H9 (cell line): ENCODE results near the gene STIM2. TPM values are rescaled to one million over a fixed set of nuclear protein-coding genes. Genes with fewer than 3 reads are reported as not detected.

ENCODE experiments used
- DNase-seq: peaks from one replicate; pipeline ENCODE4 v3.0.0-alpha.2; 2017
- H2AFZ ChIP-seq: one replicate; pipeline ENCODE4 v1.6.1; 2013; ENCODE audit warnings: mild to moderate bottlenecking, low read length, control low read depth, moderate library complexity
- H2AK5ac ChIP-seq: 2 replicates; pipeline ENCODE4 v1.6.1; 2013; ENCODE audit warnings: low read length, control low read depth, mixed read lengths; ENCODE audit not compliant: insufficient read length
- H2BK120ac ChIP-seq: one replicate; pipeline ENCODE4 v1.6.1; 2013; ENCODE audit warnings: low read depth, mild to moderate bottlenecking, low read length, control low read depth, inconsistent platforms; ENCODE audit not compliant: poor library complexity, severe bottlenecking
- H2BK12ac ChIP-seq: 2 replicates; pipeline ENCODE4 v1.6.1; 2013; ENCODE audit warnings: low read length, control low read depth, mixed read lengths, low read depth; ENCODE audit not compliant: insufficient read length
- H2BK15ac ChIP-seq: 2 replicates; pipeline ENCODE4 v1.6.1; 2013; ENCODE audit warnings: low read depth, low read length, control low read depth
- H2BK20ac ChIP-seq: one replicate; pipeline ENCODE4 v1.6.1; 2013; ENCODE audit warnings: low read depth, mild to moderate bottlenecking, low read length, control low read depth, inconsistent platforms; ENCODE audit not compliant: poor library complexity, severe bottlenecking
- H2BK5ac ChIP-seq: 2 replicates; pipeline ENCODE4 v1.6.1; 2013; ENCODE audit warnings: low read length, control low read depth, mixed read lengths; ENCODE audit not compliant: insufficient read length
- H3K14ac ChIP-seq: 2 replicates; pipeline ENCODE4 v1.6.1; 2013; ENCODE audit warnings: low read length, control low read depth; ENCODE audit not compliant: insufficient read depth
- H3K18ac ChIP-seq: 2 replicates; pipeline ENCODE4 v1.6.1; 2013; ENCODE audit warnings: low read depth, mild to moderate bottlenecking, mixed read lengths, low read length, control low read depth; ENCODE audit not compliant: insufficient read length
- H3K23ac ChIP-seq: 2 replicates; pipeline ENCODE4 v1.6.1; 2013; ENCODE audit warnings: low read length, control low read depth, mixed read lengths, low read depth; ENCODE audit not compliant: insufficient read length
- H3K23me2 ChIP-seq: 2 replicates; pipeline ENCODE4 v1.6.1; 2013; ENCODE audit warnings: low read depth, mild to moderate bottlenecking, mixed read lengths, low read length, control low read depth; ENCODE audit not compliant: insufficient read length, poor library complexity, severe bottlenecking
- H3K27ac ChIP-seq: 2 replicates; pipeline ENCODE4 v1.5.1; 2013; ENCODE audit warnings: low read length, control low read depth, mixed read lengths, low read depth; ENCODE audit not compliant: insufficient read length
- H3K27me3 ChIP-seq: 2 replicates; pipeline ENCODE4 v1.6.1; 2013; ENCODE audit warnings: low read length, control low read depth, inconsistent platforms; ENCODE audit not compliant: insufficient read depth
- H3K4ac ChIP-seq: 2 replicates; pipeline ENCODE4 v1.6.1; 2013; ENCODE audit warnings: low read depth, mild to moderate bottlenecking, control low read depth, inconsistent platforms, low read length, moderate library complexity
- H3K4me1 ChIP-seq: 2 replicates; pipeline ENCODE4 v1.6.1; 2013; ENCODE audit warnings: low read length, control low read depth, inconsistent platforms; ENCODE audit not compliant: insufficient read depth
- H3K4me2 ChIP-seq: 2 replicates; pipeline ENCODE4 v1.6.1; 2013; ENCODE audit warnings: low read length, control low read depth, mixed read lengths; ENCODE audit not compliant: insufficient read length, insufficient read depth
- H3K56ac ChIP-seq: 2 replicates; pipeline ENCODE4 v1.6.1; 2013; ENCODE audit warnings: low read depth, mild to moderate bottlenecking, mixed read lengths, low read length, control low read depth; ENCODE audit not compliant: insufficient read length
- H3K79me1 ChIP-seq: 2 replicates; pipeline ENCODE4 v1.6.1; 2013; ENCODE audit warnings: low read depth, mild to moderate bottlenecking, moderate library complexity, low read length, control low read depth, inconsistent platforms; ENCODE audit not compliant: insufficient read depth, poor library complexity, severe bottlenecking
- H3K79me2 ChIP-seq: 2 replicates; pipeline ENCODE4 v1.6.1; 2013; ENCODE audit warnings: low read length, control low read depth, inconsistent platforms; ENCODE audit not compliant: insufficient read depth
- H3K9ac ChIP-seq: 2 replicates; pipeline ENCODE4 v1.6.1; 2013; ENCODE audit warnings: low read length, control low read depth, mixed read lengths; ENCODE audit not compliant: insufficient read length; ENCODE audit errors: extremely low read depth
- H3K9me3 ChIP-seq: one replicate; pipeline ENCODE4 v1.6.1; 2013; ENCODE audit warnings: low read depth, low read length, inconsistent platforms; ENCODE audit not compliant: control insufficient read depth
- H3T11ph ChIP-seq: one replicate; pipeline ENCODE4 v1.6.1; 2013; ENCODE audit warnings: mild to moderate bottlenecking, low read length, control low read depth, inconsistent platforms
- H4K20me1 ChIP-seq: one replicate; pipeline ENCODE4 v1.6.1; 2013; ENCODE audit not compliant: control insufficient read depth, insufficient read length, insufficient read depth
- H4K5ac ChIP-seq: 2 replicates; pipeline ENCODE4 v1.6.1; 2013; ENCODE audit warnings: low read depth, mild to moderate bottlenecking, mixed read lengths, low read length, control low read depth; ENCODE audit not compliant: insufficient read length
- H4K8ac ChIP-seq: replicated peaks from 2 replicates; pipeline ENCODE4 v1.6.1; 2013; ENCODE audit warnings: low read length, control low read depth, mixed read lengths, low read depth; ENCODE audit not compliant: insufficient read length
- H4K91ac ChIP-seq: 2 replicates; pipeline ENCODE4 v1.6.1; 2013; ENCODE audit warnings: low read depth, mild to moderate bottlenecking, moderate library complexity, mixed read lengths, low read length, control low read depth; ENCODE audit not compliant: insufficient read length
- H3K27ac Mint-ChIP-seq, 3 experiments: 2 replicates in 2 of 3; 3 replicates in 1 of 3; pipeline ENCODE4 v1.8.0; 2020 to 2021; ENCODE audit warnings: mixed read lengths in 3 of 3, mild to moderate bottlenecking in 1 of 3, moderate library complexity in 1 of 3
- H3K27me3 Mint-ChIP-seq: 2 replicates; pipeline ENCODE4 v1.8.0; 2021; ENCODE audit warnings: low read depth, mild to moderate bottlenecking, moderate library complexity, mixed read lengths
- H3K36me3 Mint-ChIP-seq, 3 experiments: 2 replicates in 2 of 3; 3 replicates in 1 of 3; pipeline ENCODE4 v1.8.0; 2020 to 2021; ENCODE audit warnings: low read depth in 3 of 3, mixed read lengths in 3 of 3; ENCODE audit not compliant: insufficient read depth in 1 of 3
- H3K4me1 Mint-ChIP-seq, 2 experiments: 2 replicates each; pipeline ENCODE4 v1.8.0; 2020; ENCODE audit warnings: mixed read lengths in 2 of 2
- H3K4me3 Mint-ChIP-seq, 2 experiments: 2 replicates in 1 of 2; 3 replicates in 1 of 2; pipeline ENCODE4 v1.8.0; 2020 to 2021; ENCODE audit warnings: mild to moderate bottlenecking in 2 of 2, mixed read lengths in 2 of 2, moderate library complexity in 1 of 2
- H3K9me3 Mint-ChIP-seq, 2 experiments: 2 replicates in 1 of 2; 3 replicates in 1 of 2; pipeline ENCODE4 v1.8.0; 2020; ENCODE audit warnings: mild to moderate bottlenecking in 2 of 2, mixed read lengths in 2 of 2, moderate library complexity in 1 of 2
- CTCF ChIP-seq: fragments of 200-600 bp; sonication (generic); conservative IDR thresholded peaks from 3 replicates; pipeline ENCODE4 v1.8.0; 2021; ENCODE audit warnings: antibody characterized with exemption, mild to moderate bottlenecking
- WGBS: extraction: QIAGEN DNeasy Blood & Tissue Kit; methylation state at CpG from one replicate; pipeline ENCODE4 v1.1.7; 2013; ENCODE audit warnings: missing lambda C conversion rate, low lambda C conversion rate, mixed read lengths; ENCODE audit not compliant: insufficient read length; ENCODE audit errors: extremely low coverage; 5-methylcytosine and 5-hydroxymethylcytosine counted together
- total RNA-seq: library from RNA; stranded (reverse); gene quantifications from 2 replicates; pipeline ENCODE4 v1.2.1, GENCODE V29; 2021

Gene STIM2
- total RNA-seq, 1 experiment from 2014 or later, result 26.2 TPM

GRCh38 chr4:26815706-26816105, 44.9 kb upstream of the STIM2 start:
- no peak overlapping the region for H4K8ac ChIP-seq
- H3K79me1 ChIP-seq, result no peaks in the 10 kb centered on the region
- peaks cover 0 to 3% (median 0%) of the 10 kb centered on the region in 3 experiments; a peak in 2 of 7 replicates for H3K36me3 Mint-ChIP-seq
- no peak overlapping the region for H3K27ac ChIP-seq
- H2BK5ac ChIP-seq, result no peak overlapping the region
- peaks cover 9% of the 10 kb centered on the region; the same call in 1 of the 2 replicates for H3K27me3 Mint-ChIP-seq
- no peak overlapping the region for H2BK15ac ChIP-seq
- no peak overlapping the region for H3K4me3 Mint-ChIP-seq
- no peak for TF ChIP-seq CTCF
- H3K23ac ChIP-seq, result no peak overlapping the region
- no peak overlapping the region for H2BK12ac ChIP-seq
- no peak overlapping the region for H3K9ac ChIP-seq
- no peak overlapping the region for H2AFZ ChIP-seq
- H3K4me1 Mint-ChIP-seq, result peaks cover 22 to 43% of the 10 kb centered on the region in 2 experiments
- H3K23me2 ChIP-seq, result no peaks in the 10 kb centered on the region
- peaks cover 3 to 4% of the 10 kb centered on the region in 2 experiments; a peak in 4 of 5 replicates for H3K9me3 Mint-ChIP-seq
- no peak for DNase-seq
- H4K91ac ChIP-seq, result no peak overlapping the region
- H3K56ac ChIP-seq, result no peak overlapping the region
- H4K20me1 ChIP-seq, result no peaks in the 10 kb centered on the region
- no peaks in the 10 kb centered on the region for H3K9me3 ChIP-seq
- no peak overlapping the region for H3K18ac ChIP-seq
- no peaks in the 10 kb centered on the region for H3K79me2 ChIP-seq
- H3K4me1 ChIP-seq, result peaks cover 11% of the 10 kb centered on the region; the same call in 1 of the 2 replicates
- H3K14ac ChIP-seq, result no peak overlapping the region
- no peak overlapping the region for H2BK20ac ChIP-seq
- H3T11ph ChIP-seq, result no peak overlapping the region
- no peaks in the 10 kb centered on the region for H3K27me3 ChIP-seq
- H2AK5ac ChIP-seq, result no peak overlapping the region
- no peak overlapping the region for H3K4ac ChIP-seq
- H3K4me2 ChIP-seq, result no peak overlapping the region
- no peak overlapping the region for H4K5ac ChIP-seq
- no peak overlapping the region for H3K27ac Mint-ChIP-seq
- WGBS, result no CpG with 5 or more reads among the region's 5 CpGs
- no peak overlapping the region for H2BK120ac ChIP-seq
